ENCODE data around the gene STRC.
"Not testable (repeated sequence)": the region's sequence is repeated elsewhere in the genome, so short reads cannot be mapped to it uniquely, and the experiment has no call there.

STRC gene

GRCh38 chr15:43618700-43619099 is at the start of gene STRC:
Gene STRC (minus strand): TSS chr15:43618800. CDS start chr15:43618722, 78 bp downstream.
- not testable (repeated sequence) for DNase-seq

- not testable (repeated sequence) for DNase-seq
Measured at GRCh38 chr15:43666177-43666576, 47.6 kb upstream of the STRC start.

GRCh38 chr15:43663333-43663732 is 44.7 kb upstream of the STRC start:
- DNase-seq, result not testable (repeated sequence)

GRCh38 chr15:43662293-43662692 is 43.7 kb upstream of the STRC start:
- DNase-seq, result not testable (repeated sequence)

- DNase-seq, result not testable (repeated sequence)
Measured at GRCh38 chr15:43659727-43660126, 41.1 kb upstream of the STRC start.

GRCh38 chr15:43649430-43649926 is 30.9 kb upstream of the STRC start:
- not testable (repeated sequence) for DNase-seq

- DNase-seq, result no peak
Measured at GRCh38 chr15:43648649-43649429, 30.2 kb upstream of the STRC start, which contains the start of gene CATSPER2. Gene CATSPER2 (minus strand): TSS chr15:43648844. CDS start chr15:43648061, 783 bp downstream.

GRCh38 chr15:43638464-43639204 is 20.0 kb upstream of the STRC start:
- DNase-seq, result not testable (repeated sequence)

- not testable (repeated sequence) for DNase-seq
Measured at GRCh38 chr15:43626937-43627336, 8.3 kb upstream of the STRC start.

- no peak for DNase-seq
Measured at GRCh38 chr15:43625106-43625505, 6.5 kb upstream of the STRC start.

- DNase-seq, result not testable (repeated sequence)
Measured at GRCh38 chr15:43622068-43622799, 3.6 kb upstream of the STRC start.

GRCh38 chr15:43617750-43618149 is 850 bp downstream of the STRC start:
- DNase-seq, result not testable (repeated sequence)

GRCh38 chr15:43602233-43602632 is 16.4 kb downstream of the STRC start:
- DNase-seq, result not testable (repeated sequence)

GRCh38 chr15:43600200-43600599 is 18.4 kb downstream of the STRC start:
- not testable (repeated sequence) for DNase-seq

- DNase-seq, result not testable (repeated sequence)
Measured at GRCh38 chr15:43599131-43599530, 19.5 kb downstream of the STRC start.

- not testable (repeated sequence) for DNase-seq
Measured at GRCh38 chr15:43593328-43594190, 25.0 kb downstream of the STRC start, which contains the start of gene CKMT1B. Gene CKMT1B (plus strand): TSS chr15:43594027. CDS start chr15:43594219, 192 bp downstream.

- not testable (repeated sequence) for DNase-seq
Measured at GRCh38 chr15:43592841-43593240, 25.8 kb downstream of the STRC start.

GRCh38 chr15:43589778-43590466 is 28.7 kb downstream of the STRC start, which contains the start of gene PPIP5K1:
Gene PPIP5K1 (minus strand): TSS chr15:43590208. CDS start chr15:43584504, 5,704 bp downstream.
- not testable (repeated sequence) for DNase-seq

GRCh38 chr15:43574607-43575006 is 44.0 kb downstream of the STRC start:
- not testable (repeated sequence) for DNase-seq

GRCh38 chr15:43566615-43567014 is 52.0 kb downstream of the STRC start:
- DNase-seq, result not testable (repeated sequence)

GRCh38 chr15:43563793-43564192 is 54.8 kb downstream of the STRC start:
- not testable (repeated sequence) for DNase-seq
